Trophoblast cell (in vitro differentiated cells and primary cell): ENCODE data around the gene EPHA6.

Experiments used
- DNase-seq, 2 donors: peaks; one replicate each; pipeline ENCODE4 v3.0.0-alpha.2; 2016
- H2AFZ ChIP-seq: 2 replicates; pipeline ENCODE4 v1.6.1; 2013; ENCODE audit warnings: low read length, moderate library complexity, mild to moderate bottlenecking; ENCODE audit not compliant: insufficient read depth, poor library complexity
- H2AK5ac ChIP-seq: 2 replicates; pipeline ENCODE4 v1.6.1; 2013; ENCODE audit warnings: mild to moderate bottlenecking, low read length
- H2BK120ac ChIP-seq: 2 replicates; pipeline ENCODE4 v1.6.1; 2013; ENCODE audit warnings: low read length, mild to moderate bottlenecking, moderate library complexity; ENCODE audit not compliant: insufficient read depth, poor library complexity
- H2BK12ac ChIP-seq: 2 replicates; pipeline ENCODE4 v1.6.1; 2013; ENCODE audit warnings: mild to moderate bottlenecking, low read length, moderate library complexity
- H2BK5ac ChIP-seq: 2 replicates; pipeline ENCODE4 v1.6.1; 2013; ENCODE audit warnings: low read length, low read depth, moderate library complexity, mild to moderate bottlenecking; ENCODE audit not compliant: poor library complexity
- H3K14ac ChIP-seq: 2 replicates; pipeline ENCODE4 v1.6.1; 2013; ENCODE audit warnings: mild to moderate bottlenecking, low read length
- H3K18ac ChIP-seq: 2 replicates; pipeline ENCODE4 v1.6.1; 2013; ENCODE audit warnings: mild to moderate bottlenecking, low read length
- H3K23ac ChIP-seq: 2 replicates; pipeline ENCODE4 v1.6.1; 2013; ENCODE audit warnings: low read length
- H3K27ac ChIP-seq: 2 replicates; pipeline ENCODE4 v1.5.1; 2013; ENCODE audit warnings: low read depth, mild to moderate bottlenecking, inconsistent platforms, low read length, moderate library complexity
- H3K27me3 ChIP-seq: 2 replicates; pipeline ENCODE4 v1.6.1; 2013; ENCODE audit warnings: inconsistent platforms, mild to moderate bottlenecking, low read length, moderate library complexity; ENCODE audit not compliant: insufficient read depth
- H3K36me3 ChIP-seq, 2 experiments: 1 replicate in 1 of 2; 2 replicates in 1 of 2; pipeline ENCODE4 v1.6.1; 2013; ENCODE audit warnings: low read length in 2 of 2, mild to moderate bottlenecking in 2 of 2, moderate library complexity in 1 of 2; ENCODE audit not compliant: insufficient read depth in 2 of 2, control insufficient read depth in 1 of 2
- H3K4ac ChIP-seq: 2 replicates; pipeline ENCODE4 v1.6.1; 2013; ENCODE audit warnings: low read depth, mild to moderate bottlenecking, low read length, moderate library complexity
- H3K4me1 ChIP-seq, 2 experiments: 1 replicate in 1 of 2; 2 replicates in 1 of 2; pipeline ENCODE4 v1.6.1; 2013; ENCODE audit warnings: low read length in 2 of 2, mild to moderate bottlenecking in 2 of 2, moderate library complexity in 1 of 2; ENCODE audit not compliant: insufficient read depth in 2 of 2, control insufficient read depth in 1 of 2
- H3K4me2 ChIP-seq: 2 replicates; pipeline ENCODE4 v1.6.1; 2013; ENCODE audit warnings: inconsistent platforms, mild to moderate bottlenecking, low read length, moderate library complexity
- H3K4me3 ChIP-seq: 2 replicates; pipeline ENCODE4 v1.5.1; 2013; ENCODE audit warnings: mild to moderate bottlenecking, low read depth, low read length, inconsistent platforms
- H3K79me1 ChIP-seq: one replicate; pipeline ENCODE4 v1.6.1; 2013; ENCODE audit warnings: low read length
- H3K79me2 ChIP-seq: 2 replicates; pipeline ENCODE4 v1.6.1; 2013; ENCODE audit warnings: low read length, mild to moderate bottlenecking; ENCODE audit not compliant: control insufficient read depth, insufficient read depth, poor library complexity
- H3K9ac ChIP-seq: 2 replicates; pipeline ENCODE4 v1.6.1; 2013; ENCODE audit warnings: mild to moderate bottlenecking, low read length
- H3K9me3 ChIP-seq: 2 replicates; pipeline ENCODE4 v1.6.1; 2013; ENCODE audit warnings: low read depth, mild to moderate bottlenecking, control low read depth, inconsistent platforms, low read length; ENCODE audit not compliant: insufficient read depth
- H4K12ac ChIP-seq: 2 replicates; pipeline ENCODE4 v1.6.1; 2013; ENCODE audit warnings: low read depth, mild to moderate bottlenecking, low read length, moderate library complexity
- H4K8ac ChIP-seq: 2 replicates; pipeline ENCODE4 v1.6.1; 2013; ENCODE audit warnings: low read depth, mild to moderate bottlenecking, low read length, moderate library complexity
- H4K91ac ChIP-seq: one replicate; pipeline ENCODE4 v1.6.1; 2013; ENCODE audit warnings: low read depth, mild to moderate bottlenecking, low read length, moderate library complexity
- WGBS: extraction: QIAGEN DNeasy Blood & Tissue Kit; methylation state at CpG from one replicate; pipeline ENCODE4 v1.1.7; 2013; ENCODE audit warnings: missing lambda C conversion rate; ENCODE audit not compliant: insufficient read length, insufficient coverage; ENCODE audit errors: extremely low coverage; 5-methylcytosine and 5-hydroxymethylcytosine counted together

EPHA6 gene

DNA sequence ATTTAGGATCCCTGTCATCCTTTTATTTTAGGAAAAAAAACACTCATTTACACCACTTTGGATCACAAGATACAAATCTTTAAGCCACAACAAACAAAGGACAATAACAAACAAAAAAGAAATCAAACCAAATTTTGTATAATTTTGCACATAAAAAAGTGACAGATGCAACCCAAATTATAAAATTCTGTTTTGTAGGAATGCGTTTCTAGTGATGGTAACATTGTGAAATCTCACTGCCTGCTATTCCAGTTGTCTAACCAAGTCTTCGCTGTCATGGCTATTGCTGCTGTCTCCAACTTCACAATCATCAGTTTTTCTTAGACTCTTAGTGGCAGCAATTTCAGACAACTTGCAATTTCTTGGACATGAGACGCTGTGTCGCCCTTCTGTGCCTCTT is 891.8 kb downstream of the EPHA6 start:
- Histone ChIP-seq H2AK5ac (no peak overlapping the region), H4K91ac (no peak overlapping the region), H3K4me2 (no peak overlapping the region), H3K79me1 (no peaks in the 10 kb centered on the region), H2BK120ac (no peak overlapping the region), H2AFZ (no peak overlapping the region), H3K14ac (no peak overlapping the region), H3K23ac (no peak overlapping the region), H4K8ac (no peak overlapping the region), H3K27ac (no peak overlapping the region), H3K4me1 (no peaks in the 10 kb centered on the region), H3K27me3 (no peaks in the 10 kb centered on the region), H2BK12ac (no peak overlapping the region), H3K4me3 (no peak overlapping the region), H3K9ac (no peak overlapping the region), H3K18ac (no peak overlapping the region), H4K12ac (no peak overlapping the region), H3K36me3 (no peaks in the 10 kb centered on the region), H3K79me2 (no peaks in the 10 kb centered on the region), H3K4ac (no peak overlapping the region), H3K9me3 (no peaks in the 10 kb centered on the region), H2BK5ac (no peak overlapping the region)
- DNase-seq: no peak
- whole genome bisulfite sequencing: no CpG with 5 or more reads among the region's 4 CpGs

DNA sequence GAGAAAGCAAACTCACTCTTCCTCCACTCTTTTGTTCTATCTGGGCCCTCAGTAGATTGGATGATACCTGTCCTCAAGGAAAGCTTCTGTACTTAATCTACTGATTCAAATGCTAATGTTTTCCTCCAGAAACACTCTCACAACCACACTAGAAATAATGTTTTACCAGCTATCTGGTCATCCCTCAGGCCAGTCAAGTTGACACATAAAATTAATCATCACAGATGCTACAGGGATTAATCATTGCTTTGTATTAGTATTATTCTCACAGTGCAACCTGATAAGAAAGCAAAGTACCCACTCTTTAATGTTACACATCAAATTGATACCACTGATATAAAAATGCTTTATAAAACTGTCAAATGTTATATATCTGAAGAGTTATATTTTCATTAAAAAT is 897.3 kb downstream of the EPHA6 start:
- H3K9me3 ChIP-seq: no peaks in the 10 kb centered on the region
- H3K79me2 ChIP-seq: no peaks in the 10 kb centered on the region
- H3K9ac ChIP-seq: no peak overlapping the region
- no peak overlapping the region for H2BK12ac ChIP-seq
- H3K27me3 ChIP-seq: no peaks in the 10 kb centered on the region
- H3K4me1 ChIP-seq: no peaks in the 10 kb centered on the region
- no peak overlapping the region for H4K91ac ChIP-seq
- H2BK5ac ChIP-seq: no peak overlapping the region
- H4K12ac ChIP-seq: no peak overlapping the region
- no peaks in the 10 kb centered on the region for H3K79me1 ChIP-seq
- H4K8ac ChIP-seq: no peak overlapping the region
- H2AK5ac ChIP-seq: no peak overlapping the region
- no peaks in the 10 kb centered on the region for H3K36me3 ChIP-seq
- no peak overlapping the region for H3K18ac ChIP-seq
- H3K23ac ChIP-seq: no peak overlapping the region
- H2BK120ac ChIP-seq: no peak overlapping the region
- H3K4me2 ChIP-seq: no peak overlapping the region
- no peak for DNase-seq
- H3K14ac ChIP-seq: no peak overlapping the region
- no peak overlapping the region for H2AFZ ChIP-seq
- H3K4me3 ChIP-seq: no peak overlapping the region
- no peak overlapping the region for H3K4ac ChIP-seq
- H3K27ac ChIP-seq: no peak overlapping the region

DNA sequence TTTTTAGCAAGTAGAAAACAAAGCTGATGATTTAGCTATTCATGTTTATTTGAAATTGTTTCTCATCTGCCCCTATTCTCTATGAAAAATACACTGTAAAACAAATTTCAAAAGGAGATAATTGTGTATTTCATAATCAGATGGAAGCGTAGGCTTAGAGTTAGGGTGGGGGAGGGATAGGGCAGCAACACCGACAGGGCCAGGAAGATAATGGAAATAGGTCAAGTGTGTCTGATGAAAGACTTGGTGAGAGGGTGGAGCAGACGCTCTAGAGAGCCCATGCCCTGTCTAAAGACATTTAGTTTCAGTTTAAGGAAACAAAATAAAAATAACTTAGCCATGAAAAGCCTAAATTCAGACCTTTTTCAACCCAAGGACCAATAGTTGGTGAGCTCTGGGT is 898.5 kb downstream of the EPHA6 start:
- no CpG with 5 or more reads among the region's 3 CpGs for WGBS

DNA sequence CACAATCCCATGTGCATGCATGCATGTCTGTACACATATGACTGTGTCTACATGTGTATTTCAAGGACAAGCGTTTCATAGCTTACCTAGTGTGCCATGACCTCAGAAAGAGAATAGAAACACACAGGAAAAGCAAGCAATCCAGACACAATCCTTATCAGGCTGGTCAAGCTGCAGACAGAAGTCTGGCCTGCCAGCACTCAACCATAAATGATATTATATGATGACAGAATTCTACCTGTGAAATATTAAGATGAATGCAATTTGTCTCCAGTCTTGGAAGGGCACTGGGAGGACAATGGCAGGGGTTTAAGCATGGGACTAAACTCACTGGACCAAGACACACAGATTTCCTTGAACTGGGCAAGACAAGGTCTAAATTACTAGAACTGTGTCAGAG is 899.2 kb downstream of the EPHA6 start:
- Histone ChIP-seq H3K4me3 (no peak overlapping the region), H3K27me3 (no peaks in the 10 kb centered on the region), H3K4ac (no peak overlapping the region), H3K4me2 (no peak overlapping the region), H3K18ac (no peak overlapping the region), H3K27ac (no peak overlapping the region), H3K9ac (no peak overlapping the region), H3K36me3 (no peaks in the 10 kb centered on the region), H4K91ac (no peak overlapping the region), H2AFZ (no peak overlapping the region), H4K12ac (no peak overlapping the region), H3K14ac (no peak overlapping the region), H2BK120ac (no peak overlapping the region), H3K23ac (no peak overlapping the region), H2AK5ac (no peak overlapping the region), H3K79me2 (no peaks in the 10 kb centered on the region), H2BK5ac (no peak overlapping the region), H3K79me1 (no peaks in the 10 kb centered on the region), H4K8ac (no peak overlapping the region), H3K9me3 (no peaks in the 10 kb centered on the region), H2BK12ac (no peak overlapping the region), H3K4me1 (no peaks in the 10 kb centered on the region)
- no peak for DNase-seq
- WGBS: no CpG with 5 or more reads among the region's 1 CpG

More for the DNA sequence above, 898.5 kb downstream of the EPHA6 start:
- no peak overlapping the region for H3K23ac ChIP-seq
- H3K79me1 ChIP-seq: no peaks in the 10 kb centered on the region
- H3K14ac ChIP-seq: no peak overlapping the region
- DNase-seq: no peak
- H2AK5ac ChIP-seq: no peak overlapping the region
- H3K4ac ChIP-seq: no peak overlapping the region
- H4K8ac ChIP-seq: no peak overlapping the region
- no peak overlapping the region for H3K27ac ChIP-seq
- no peaks in the 10 kb centered on the region for H3K27me3 ChIP-seq
- H3K4me3 ChIP-seq: no peak overlapping the region
- no peak overlapping the region for H4K91ac ChIP-seq
- no peaks in the 10 kb centered on the region for H3K9me3 ChIP-seq
- no peak overlapping the region for H4K12ac ChIP-seq
- H3K36me3 ChIP-seq: no peaks in the 10 kb centered on the region
- no peaks in the 10 kb centered on the region for H3K79me2 ChIP-seq
- no peak overlapping the region for H3K18ac ChIP-seq
- no peak overlapping the region for H2BK12ac ChIP-seq
- H3K9ac ChIP-seq: no peak overlapping the region
- no peak overlapping the region for H2BK120ac ChIP-seq
- no peaks in the 10 kb centered on the region for H3K4me1 ChIP-seq
- H2BK5ac ChIP-seq: no peak overlapping the region
- H2AFZ ChIP-seq: no peak overlapping the region
- H3K4me2 ChIP-seq: no peak overlapping the region
